GM19238 (cell line): ENCODE data around the gene KNDC1.
"Not testable (repeated sequence)": the region's sequence is repeated elsewhere in the genome, so short reads cannot be mapped to it uniquely, and the experiment has no call there.

Experiments used
- DNase-seq: peaks from one replicate; pipeline ENCODE4 v3.0.0; 2011; ENCODE audit warnings: low spot score; ENCODE audit not compliant: insufficient read length

The KNDC1 gene, protein sequence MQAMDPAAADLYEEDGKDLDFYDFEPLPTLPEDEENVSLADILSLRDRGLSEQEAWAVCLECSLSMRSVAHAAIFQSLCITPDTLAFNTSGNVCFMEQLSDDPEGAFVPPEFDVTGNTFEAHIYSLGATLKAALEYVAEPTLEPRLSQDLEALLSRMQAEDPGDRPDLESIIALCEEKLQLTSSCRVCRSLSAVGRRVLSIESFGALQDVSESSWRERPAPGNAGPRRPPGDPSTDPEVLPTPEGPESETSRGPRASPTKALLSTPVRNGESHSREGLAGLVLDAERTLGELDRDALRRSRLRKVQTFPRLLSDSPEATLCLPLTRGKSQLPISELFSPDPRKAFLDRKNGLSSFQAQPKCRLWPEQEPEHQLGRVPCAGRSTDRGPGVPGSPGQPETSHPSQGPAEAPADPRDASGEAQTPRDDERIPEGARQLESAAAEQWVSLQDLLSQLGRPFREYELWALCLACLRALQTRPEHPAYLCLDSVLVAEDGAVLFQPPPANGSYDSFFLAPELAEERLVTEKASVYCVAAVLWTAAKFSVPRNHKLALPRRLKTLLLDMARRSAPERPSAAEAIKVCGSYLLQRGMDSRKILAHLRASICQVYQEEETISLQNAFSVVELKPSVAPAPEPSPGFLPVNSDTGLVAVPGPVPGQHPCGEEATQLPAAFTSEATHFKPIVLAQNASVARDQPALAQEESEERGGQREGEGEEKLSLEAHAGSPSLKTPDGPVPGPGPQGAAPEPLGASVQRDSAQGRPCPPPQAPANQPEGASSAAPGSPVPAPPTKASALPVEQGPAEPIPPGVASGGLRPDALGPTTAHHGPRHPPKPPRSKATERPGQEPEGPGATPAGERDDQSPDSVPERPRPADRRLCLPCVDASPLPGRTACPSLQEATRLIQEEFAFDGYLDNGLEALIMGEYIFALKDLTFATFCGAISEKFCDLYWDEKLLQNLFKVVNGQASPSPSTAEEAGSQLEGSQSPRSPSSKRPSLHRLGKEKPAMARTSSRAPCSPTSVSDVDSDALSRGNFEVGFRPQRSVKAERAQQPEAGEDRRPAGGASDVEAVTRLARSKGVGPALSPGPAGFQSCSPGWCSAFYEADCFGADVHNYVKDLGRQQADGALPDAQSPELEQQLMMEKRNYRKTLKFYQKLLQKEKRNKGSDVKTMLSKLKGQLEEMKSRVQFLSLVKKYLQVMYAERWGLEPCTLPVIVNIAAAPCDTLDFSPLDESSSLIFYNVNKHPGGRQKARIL (N-terminal part only)

DNA sequence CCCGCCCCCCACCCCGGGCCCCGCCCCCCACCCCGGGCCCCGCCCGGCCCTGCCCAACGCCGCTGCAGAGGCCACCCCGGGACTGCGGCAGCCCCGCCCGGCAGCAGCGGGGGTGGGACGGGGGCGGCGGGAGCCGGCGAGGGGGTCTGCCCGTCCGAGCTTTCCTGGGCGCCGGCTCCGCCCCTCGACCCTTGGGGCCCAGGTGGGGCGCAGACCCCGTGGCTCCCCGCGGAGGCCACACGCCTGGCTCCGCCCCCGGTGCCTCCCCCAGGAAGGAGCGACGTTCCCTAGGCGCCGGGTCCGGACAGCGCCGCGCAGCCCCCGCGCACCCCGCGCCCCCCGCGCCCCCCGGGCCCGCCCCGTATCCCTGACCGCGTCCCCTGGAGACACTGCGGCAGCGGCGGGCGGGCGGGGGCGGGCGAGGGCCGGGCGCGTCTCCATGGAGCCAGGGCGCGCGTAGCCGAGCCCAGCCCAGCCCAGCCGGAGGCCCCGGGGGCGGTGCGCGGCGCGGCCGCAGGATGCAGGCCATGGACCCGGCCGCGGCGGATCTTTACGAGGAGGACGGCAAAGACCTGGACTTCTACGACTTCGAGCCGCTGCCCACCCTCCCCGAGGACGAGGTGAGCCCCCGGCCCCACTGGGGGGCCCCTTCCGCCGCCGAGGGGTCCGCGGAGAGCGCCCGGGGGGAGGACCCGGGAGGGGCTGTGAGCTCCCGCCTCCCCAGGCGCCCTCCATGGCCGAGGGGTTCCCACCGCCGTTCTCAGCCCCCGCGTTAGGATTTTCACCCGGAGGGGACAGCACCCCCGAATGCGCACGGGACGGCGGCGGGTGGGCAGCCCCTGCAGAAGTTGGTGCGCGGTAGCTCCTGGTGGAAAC lies at the start of gene KNDC1:
TSS of gene KNDC1 (plus strand) at position 270 of the 876 bp plus-strand sequence. CDS start at position 519, 249 bp downstream.
- DNase-seq = no peak

DNA sequence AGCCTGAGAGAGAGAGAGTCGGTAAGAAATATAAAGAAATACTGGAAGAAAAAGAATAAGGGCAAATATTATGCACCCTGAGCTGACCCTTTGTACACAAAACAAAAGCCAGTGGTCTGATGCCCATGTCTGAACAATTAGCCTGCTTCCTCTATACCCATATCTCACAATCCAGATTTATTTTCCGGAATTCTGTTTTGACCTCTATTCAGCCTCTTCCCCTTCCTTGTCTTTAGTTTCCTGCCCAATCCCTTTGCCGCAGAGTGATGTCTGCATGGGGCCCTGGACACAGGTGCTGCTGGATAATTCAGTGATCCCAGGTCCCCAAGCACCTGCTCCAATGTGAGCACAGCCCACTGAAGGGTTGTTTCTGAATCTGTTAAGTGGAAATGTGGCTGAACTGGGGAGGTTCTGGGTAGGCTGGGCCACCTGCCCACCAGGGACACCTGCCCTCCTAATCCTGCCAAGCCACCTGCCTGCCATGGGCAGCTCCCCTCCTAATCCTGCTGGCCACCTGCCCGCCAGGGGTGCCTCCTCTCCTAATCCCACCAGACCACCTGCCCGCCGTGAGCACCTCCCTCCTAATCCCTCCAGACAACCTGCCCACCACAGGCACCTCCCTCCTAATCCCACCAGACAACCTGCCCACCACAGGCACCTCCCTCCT lies 49.3 kb upstream of the KNDC1 start:
- no peak for DNase-seq

DNA sequence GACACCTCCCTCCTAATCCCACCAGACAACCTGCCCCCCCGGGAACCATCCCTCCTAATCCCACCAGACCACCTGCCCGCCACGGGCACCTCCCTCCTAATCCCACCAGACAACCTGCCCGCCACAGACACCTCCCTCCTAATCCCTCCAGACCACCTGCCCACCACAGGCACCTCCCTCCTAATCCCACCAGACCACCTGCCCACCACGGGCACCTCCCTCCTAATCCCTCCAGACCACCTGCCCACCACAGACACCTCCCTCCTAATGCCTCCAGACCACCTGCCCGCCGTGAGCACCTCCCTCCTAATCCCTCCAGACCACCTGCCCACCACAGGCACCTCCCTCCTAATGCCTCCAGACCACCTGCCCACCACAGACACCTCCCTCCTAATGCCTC lies 48.4 kb upstream of the KNDC1 start:
- DNase-seq = not testable (repeated sequence)

DNA sequence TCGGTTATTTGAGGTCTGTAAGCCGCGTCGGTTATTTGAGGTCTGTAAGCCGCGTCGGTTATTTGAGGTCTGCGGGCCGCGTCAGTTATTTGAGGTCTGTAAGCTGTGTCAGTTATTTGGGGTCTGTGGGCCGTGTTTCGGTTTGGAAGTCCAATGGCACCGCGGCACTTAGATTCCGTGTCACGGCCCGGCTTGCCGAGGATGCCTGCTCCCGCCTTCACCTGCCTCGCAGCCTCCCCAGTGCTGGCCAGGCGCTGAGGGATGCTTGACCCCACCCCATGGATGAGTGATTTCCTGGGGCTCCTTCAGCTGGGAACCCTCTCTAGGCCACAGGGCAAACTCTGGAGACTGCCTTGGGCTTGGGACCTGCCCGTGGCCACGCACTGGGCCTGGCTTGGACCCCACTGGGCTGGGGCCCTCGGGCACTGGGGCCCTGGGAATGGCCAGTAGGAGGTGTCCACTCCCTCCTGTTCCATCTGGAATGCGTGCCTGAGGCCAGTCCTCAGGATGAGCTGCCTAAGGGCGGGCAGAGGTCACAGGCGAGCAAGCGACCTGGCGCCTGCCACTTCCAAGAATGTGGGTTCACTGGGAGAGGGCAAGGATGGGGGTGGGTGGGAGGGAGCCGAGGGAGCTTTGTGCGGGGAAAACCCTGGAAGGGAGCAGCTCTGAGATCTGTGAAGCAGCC lies 46.7 kb upstream of the KNDC1 start:
- DNase-seq = no peak

DNA sequence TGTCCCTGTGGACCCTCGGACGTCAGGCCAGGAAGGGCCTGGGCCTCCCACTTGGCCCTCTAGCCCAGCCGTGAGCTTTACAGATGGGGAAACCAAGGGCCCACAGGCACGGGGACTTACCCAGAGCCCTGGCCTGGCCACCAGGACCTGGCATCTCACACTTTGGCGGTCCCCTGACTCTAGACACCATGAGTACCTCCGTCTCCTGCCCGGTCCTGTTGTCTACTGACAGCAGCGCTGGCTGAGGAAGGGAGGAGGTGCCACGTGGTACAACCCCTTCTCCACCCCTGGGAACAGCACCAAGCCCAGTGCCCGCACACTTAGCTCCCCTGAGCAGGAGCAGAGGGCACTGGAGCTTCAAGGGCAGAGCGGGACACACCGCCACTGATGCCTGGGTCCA lies 46.2 kb upstream of the KNDC1 start:
- no peak for DNase-seq

DNA sequence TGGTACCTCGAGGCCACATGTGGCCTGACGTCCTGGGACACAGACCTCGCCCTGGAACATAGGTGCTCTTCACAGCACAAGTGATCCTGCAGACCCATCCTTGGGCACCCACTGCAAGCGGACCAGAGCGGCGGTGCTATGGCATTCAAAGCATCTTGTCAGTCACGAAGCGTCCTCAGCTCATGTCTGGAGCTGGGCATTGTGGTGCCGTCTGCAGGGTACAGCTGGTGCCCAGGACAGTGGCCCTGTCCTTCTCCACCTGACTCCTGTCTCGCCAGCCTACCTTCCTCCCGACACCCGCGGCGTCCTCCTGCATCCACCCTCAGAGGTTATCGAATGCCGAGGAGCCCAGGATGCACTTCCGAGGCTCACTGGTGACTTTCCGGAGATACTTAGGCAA lies 45.8 kb upstream of the KNDC1 start:
- DNase-seq = no peak

- DNase-seq = no peak
Observed at GRCh38 chr10:133114726-133115452, 45.1 kb upstream of the KNDC1 start.

DNA sequence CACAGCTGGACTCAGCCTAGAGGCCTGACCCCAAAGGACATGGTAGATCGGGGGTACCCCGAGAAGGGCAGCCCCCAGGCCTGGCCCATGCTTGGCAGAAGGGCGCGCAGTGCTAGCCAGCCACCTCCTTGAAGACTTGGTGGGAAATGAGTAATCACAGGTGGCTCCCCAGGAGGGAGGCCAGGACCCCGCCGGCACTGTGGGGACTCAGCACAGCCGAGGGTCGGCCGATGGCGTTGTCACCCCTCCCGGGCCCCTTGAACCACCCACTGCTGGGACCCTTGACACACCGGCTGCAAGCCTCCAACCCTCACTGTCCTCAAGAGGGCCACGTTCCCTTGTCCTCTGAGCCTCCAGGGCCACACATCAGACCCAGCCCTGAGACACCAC lies 44.6 kb upstream of the KNDC1 start:
- DNase-seq = no peak

DNA sequence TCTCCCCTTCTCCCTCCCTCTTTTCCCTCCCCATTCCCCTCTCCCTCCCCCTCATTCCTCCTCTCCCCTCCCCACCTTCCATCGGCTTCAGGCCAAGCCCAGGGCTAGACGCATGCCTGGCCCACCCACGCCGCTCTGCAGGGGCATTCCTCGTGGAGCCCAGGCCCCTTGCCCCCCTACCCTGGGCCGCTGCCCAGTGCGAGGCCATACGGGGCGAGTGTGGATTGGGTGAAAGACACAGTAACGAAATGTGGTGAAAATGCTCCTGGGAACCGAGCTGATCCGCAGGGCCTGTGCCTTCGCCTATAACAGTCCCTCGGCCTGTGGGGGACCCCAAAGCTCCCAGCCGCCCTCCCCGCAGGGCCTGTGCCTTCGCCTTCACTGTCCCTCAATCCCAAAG lies 44.0 kb upstream of the KNDC1 start:
- DNase-seq = no peak

DNA sequence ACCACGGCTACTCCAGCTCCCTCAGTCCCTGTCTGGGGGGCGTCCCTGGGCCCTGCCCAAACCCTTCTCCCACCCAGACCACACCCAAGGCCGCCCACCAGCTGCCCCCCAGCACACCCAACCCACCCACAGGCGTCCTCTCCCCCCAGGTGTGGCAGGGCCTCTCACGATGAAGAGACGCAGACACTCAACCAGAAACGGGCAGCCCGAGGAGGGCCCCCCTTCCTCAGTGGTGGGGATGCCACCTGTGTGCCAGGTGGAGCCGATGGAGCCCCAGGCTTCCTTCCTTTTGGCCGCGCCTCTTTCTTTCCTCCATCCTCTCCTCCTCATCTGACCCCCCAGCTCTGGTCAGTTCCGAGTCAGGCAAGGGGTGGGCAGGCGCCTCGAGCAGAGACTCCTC lies 43.6 kb upstream of the KNDC1 start:
- no peak for DNase-seq

DNA sequence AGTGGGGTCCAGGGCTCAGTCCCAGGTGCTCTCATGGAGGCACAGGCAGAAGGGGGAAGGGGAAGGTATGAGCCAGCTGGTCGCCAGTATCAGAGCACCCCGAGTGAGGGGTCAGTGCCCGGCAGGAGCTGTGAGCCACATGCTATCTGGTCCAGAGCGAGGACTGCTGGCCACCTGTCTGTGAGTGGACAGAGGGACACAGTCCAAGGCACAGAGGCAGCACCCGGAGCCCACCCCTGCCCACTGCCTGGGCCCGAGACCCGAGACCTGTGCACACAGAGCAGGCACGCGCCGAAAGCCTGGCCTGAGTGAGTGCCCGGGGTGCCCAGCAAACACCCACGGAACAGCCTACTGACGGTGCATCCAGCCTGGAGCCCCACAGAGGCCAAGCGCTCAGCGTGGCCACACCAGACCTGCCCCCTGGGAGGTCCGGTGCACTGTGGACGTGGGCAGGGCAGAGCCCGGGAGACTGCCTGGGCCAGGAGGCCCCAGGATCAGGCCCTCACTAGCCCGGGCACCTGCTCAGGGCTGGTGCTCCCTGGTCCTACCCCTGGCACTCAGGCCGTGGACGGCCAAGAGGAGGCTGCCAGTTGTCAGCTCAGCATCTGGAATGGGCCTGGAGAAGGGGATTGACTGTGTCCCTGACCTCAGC lies 42.9 kb upstream of the KNDC1 start:
- no peak for DNase-seq

DNA sequence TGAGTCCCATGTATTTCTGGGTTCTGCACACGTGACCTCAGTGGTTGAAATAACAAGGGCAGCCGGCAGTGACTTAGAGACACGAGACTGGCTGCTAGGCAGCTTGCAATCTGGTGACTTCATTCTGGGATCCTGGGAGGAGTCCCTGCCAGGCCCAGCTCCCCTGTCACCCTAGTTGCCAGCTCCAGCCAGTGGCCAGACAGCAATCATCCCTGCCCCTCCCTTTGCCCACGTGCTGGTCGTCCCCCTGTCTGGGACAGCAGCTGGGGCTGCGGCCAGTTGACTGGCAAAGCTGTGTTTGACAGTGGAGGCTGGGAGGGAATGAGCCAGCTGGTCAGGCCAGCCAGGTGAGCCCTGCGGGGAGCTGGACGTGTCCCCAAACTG lies 42.3 kb upstream of the KNDC1 start:
- no peak for DNase-seq

- no peak for DNase-seq
Observed at GRCh38 chr10:133121479-133121878, 38.5 kb upstream of the KNDC1 start.

DNA sequence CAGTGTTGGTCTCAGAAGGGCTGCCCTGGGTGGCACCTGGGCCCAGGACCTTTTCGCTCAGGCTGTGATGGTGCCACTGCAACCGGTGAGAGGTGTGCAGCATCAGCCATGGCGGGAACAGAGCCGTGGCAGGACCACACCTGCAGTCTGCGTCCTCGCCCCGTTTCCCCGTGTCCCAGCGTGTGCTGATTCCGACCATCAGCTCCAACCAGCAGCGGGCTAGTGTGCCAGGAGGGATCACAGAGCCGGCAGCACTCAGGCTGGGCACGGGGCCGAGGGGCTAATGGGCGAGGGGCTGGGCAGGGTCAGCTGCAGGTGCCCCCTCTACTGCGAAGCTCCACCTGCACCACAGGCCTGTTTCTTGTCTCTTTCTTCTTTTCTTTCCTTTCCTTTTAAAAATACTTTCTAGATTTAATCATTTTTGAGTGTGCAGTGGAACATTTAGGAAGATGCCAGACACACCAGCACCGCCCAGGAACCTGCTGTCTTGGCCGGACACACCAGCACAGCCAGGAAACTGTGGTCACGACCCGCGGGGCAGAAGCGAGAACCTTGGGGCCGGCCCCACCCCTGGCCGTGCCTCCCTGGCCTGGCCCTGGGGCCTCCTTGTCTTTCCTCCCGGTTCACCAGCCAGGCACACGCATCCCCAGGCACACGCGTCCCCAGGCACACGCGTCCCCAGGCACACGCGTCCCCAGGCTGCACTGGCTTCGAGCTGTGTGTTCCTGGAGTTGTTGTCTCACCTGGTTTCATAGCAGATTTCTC lies 37.7 kb upstream of the KNDC1 start:
- DNase-seq = no peak

DNA sequence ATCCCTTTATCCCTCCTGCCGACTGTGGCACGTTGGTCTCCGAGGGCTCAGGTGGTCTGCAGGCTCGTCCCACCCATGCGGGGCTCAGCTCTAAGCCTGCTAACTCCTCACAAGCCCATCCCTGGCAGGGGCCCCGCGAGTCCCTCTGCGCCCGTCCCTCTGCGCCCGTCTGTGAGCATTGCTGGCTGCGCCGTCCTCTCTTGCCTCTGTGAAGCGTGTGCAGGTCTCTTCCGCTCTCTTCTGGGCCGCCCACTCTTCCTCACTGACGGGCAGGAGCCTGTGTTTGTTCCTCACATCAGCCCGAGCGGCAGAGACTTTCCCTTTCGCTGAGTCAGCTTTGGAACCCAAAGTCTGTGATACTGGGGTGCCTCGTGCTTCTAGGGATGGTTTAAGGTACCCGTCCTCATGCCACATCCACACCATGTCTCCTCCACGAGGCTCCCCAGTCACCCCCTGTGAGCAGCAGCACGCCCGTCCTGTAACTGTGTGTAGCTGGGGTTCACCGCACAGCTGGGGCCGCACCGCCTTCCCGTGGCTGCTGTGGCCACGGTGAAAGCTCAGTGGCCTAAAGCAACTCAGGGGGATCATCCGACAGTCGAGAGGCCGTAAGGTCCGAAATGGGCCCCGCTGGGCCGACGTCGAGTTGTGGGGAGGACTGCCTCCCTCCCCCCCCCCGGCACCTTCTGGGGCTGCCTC lies 36.8 kb upstream of the KNDC1 start:
- no peak for DNase-seq

DNA sequence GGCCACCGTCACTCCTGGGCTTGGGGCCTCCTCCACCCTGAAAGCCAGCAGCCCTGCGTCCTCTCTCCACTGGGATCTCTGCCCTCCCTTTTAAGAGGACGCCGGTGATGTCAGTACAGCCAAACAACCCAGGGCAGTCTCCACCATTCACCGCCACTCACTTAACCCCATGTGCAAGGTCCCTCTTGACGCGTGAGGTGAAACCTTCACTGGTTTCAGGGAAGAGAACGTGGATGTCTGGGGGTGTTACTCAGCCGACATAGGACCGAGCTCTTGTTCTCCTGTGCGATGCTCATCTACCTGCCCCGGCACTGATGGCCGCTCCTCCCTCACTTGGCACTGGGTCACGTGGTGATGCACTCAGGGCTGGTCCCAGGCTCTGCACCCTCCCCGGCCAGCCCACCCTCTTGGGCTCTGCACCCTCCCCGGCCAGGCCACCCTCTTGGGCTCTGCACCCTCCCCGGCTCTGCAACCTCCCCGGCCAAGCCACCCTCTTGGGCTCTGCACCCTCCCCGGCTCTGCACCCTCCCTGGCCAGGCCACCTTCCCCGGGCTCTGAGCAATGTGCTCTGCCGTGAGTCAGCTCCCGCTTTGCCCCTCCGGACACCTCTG lies 36.2 kb upstream of the KNDC1 start:
- DNase-seq = no peak
